Muscle of leg (tissue), 11 donors: ENCODE measurements around the gene RPL6. TPM values are rescaled to one million over a fixed set of nuclear protein-coding genes. Genes with fewer than 3 reads are reported as not detected.
"Not testable (repeated sequence)": the region's sequence is repeated elsewhere in the genome, so short reads cannot be mapped to it uniquely, and the experiment has no call there.

ENCODE experiments used
- DNase-seq: peaks from one replicate; pipeline ENCODE4 v3.0.0; 2013
- H3K27ac ChIP-seq: one replicate; pipeline ENCODE4 v1.5.1; 2013; ENCODE audit warnings: mild to moderate bottlenecking, low read length, control low read depth
- H3K27me3 ChIP-seq: one replicate; pipeline ENCODE4 v1.6.1; 2013; ENCODE audit warnings: low read length; ENCODE audit not compliant: control insufficient read depth, insufficient read depth
- H3K36me3 ChIP-seq: one replicate; pipeline ENCODE4 v1.6.1; 2013; ENCODE audit warnings: low read length; ENCODE audit not compliant: control insufficient read depth, insufficient read depth
- H3K4me1 ChIP-seq: one replicate; pipeline ENCODE4 v1.6.1; 2013; ENCODE audit warnings: low read length; ENCODE audit not compliant: control insufficient read depth, insufficient read depth
- H3K4me3 ChIP-seq: one replicate; pipeline ENCODE4 v1.5.1; 2013; ENCODE audit warnings: low read length, control low read depth
- H3K9me3 ChIP-seq: replicated peaks from 2 replicates; pipeline ENCODE4 v1.6.1; 2013; ENCODE audit warnings: low read depth, low read length; ENCODE audit not compliant: control insufficient read depth
- WGBS: methylation state at CpG from one replicate; pipeline ENCODE4 v1.1.5; 2013; ENCODE audit warnings: missing lambda C conversion rate; ENCODE audit not compliant: insufficient coverage; 5-methylcytosine and 5-hydroxymethylcytosine counted together
- polyA plus RNA-seq, 8 donors: library from polyadenylated mRNA; unstranded; fragments of 120-200 nt; gene quantifications; one replicate each; pipeline versions ENCODE4 v1.2.1 to v1.2.3, GENCODE V29; 2013; ENCODE audit warnings: inconsistent platforms in 1 of 8, low replicate concordance in 1 of 8; ENCODE audit not compliant: insufficient read length in 8 of 8, insufficient read depth in 1 of 8
- total RNA-seq: library from RNA; stranded (reverse); fragments of 120-200 nt; gene quantifications from one replicate; pipeline ENCODE4 v1.2.4, GENCODE V29; 2013

RPL6 gene
- total and polyA plus RNA-seq, 9 donors: 3,031 to 3,656 (median 3,310) TPM

DNA sequence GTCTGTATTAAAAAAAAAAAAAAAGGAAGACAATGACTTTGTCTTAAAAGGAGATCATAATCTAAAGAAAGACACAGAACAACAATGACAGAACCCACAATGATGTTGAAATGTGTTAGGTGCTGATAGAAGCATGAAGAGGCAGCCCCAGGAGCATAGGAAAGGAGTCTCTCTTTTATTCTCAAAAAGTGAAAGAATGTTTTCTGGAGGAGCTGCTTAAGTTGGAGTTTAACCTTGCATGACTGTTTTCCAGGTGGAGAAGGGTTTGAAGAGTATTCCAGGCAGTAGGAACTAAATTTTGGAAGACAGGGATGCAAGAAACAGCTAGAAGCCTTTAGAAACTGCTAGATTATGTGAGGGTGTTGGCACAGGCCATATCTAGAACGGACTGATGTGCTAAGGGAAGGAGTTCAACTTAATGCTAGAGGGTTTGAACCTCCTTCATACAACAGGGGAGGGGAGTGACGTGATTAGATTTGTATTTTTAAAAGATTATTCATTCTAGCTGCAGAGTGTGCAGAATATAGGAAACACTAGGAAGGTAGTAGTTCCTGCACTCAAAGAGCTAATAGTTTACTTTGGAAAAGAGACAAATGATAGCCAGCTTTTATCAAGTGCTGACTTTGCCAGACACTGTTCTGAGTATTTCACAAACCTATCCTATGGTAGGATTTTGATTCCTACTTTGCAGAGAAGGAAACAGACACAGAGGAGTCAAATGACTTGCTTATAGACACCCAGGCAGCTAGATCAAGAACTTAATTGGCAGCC lies 4.6 kb upstream of the RPL6 start:
- no peak for DNase-seq
- Histone ChIP-seq H3K27me3 (no peaks in the 10 kb centered on the region), H3K27ac (no peak overlapping the region), H3K4me3 (no peak overlapping the region), H3K36me3 (no peaks in the 10 kb centered on the region), H3K9me3 (no peaks in the 10 kb centered on the region), H3K4me1 (peaks cover 6% of the 10 kb centered on the region)
- no CpG with 5 or more reads among the region's 2 CpGs for WGBS

DNA sequence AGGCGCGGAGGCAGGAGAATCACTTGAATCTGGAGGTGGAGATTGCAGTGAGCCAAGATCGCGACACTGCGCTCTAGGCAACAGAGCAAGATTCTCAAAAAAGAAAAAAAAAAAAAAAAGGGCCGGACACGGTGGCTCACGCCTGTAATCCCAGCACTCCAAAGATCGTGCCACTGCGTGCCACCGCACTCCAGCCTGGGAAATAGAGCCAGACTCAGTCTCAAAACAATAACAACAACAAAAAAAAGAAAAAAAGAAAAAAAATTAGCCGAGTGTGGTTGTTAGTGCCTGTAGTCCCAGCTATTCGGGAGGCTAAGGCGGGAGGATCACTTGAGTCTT lies 470 bp upstream of the RPL6 start:
- 100% methylated on average over 3 of the region's 14 CpGs for WGBS
- Histone ChIP-seq H3K27me3 (no peaks in the 10 kb centered on the region), H3K4me3 (no peak overlapping the region), H3K27ac (no peak overlapping the region), H3K9me3 (no peaks in the 10 kb centered on the region), H3K36me3 (peaks cover 29% of the 10 kb centered on the region), H3K4me1 (no peaks in the 10 kb centered on the region)
- DNase-seq: no peak

- peak overlapping the region; percentile 96 for H3K27ac ChIP-seq
- WGBS: 17% methylated on average over 1 of the region's 5 CpGs
These were observed 784 bp downstream of the RPL6 start for GRCh38 chr12:112408621-112409020.

GRCh38 chr12:112407683-112408082 lies 1.7 kb downstream of the RPL6 start:
- H3K36me3 ChIP-seq: peaks cover 38% of the 10 kb centered on the region
- not testable (repeated sequence) for DNase-seq, H3K9me3 ChIP-seq, H3K4me1 ChIP-seq, H3K27me3 ChIP-seq, H3K4me3 ChIP-seq, H3K27ac ChIP-seq
- WGBS: 100% methylated on average over 2 of the region's 6 CpGs

More at GRCh38 chr12:112408621-112409020, 784 bp downstream of the RPL6 start:
- DNase-seq: no peak
- H3K4me3 ChIP-seq: peak overlapping the region; percentile 98
- H3K36me3 ChIP-seq: peaks cover 38% of the 10 kb centered on the region
- no peaks in the 10 kb centered on the region for H3K9me3 ChIP-seq
- H3K27me3 ChIP-seq: no peaks in the 10 kb centered on the region
- H3K4me1 ChIP-seq: no peaks in the 10 kb centered on the region

- Histone ChIP-seq H3K4me1 (no peaks in the 10 kb centered on the region), H3K27me3 (no peaks in the 10 kb centered on the region), H3K4me3 (no peak overlapping the region), H3K27ac (no peak overlapping the region), H3K9me3 (no peaks in the 10 kb centered on the region), H3K36me3 (peaks cover 38% of the 10 kb centered on the region)
- no peak for DNase-seq
- 100% methylated on average over 3 of the region's 11 CpGs for WGBS
These were observed 2.6 kb downstream of the RPL6 start for GRCh38 chr12:112406519-112407488.

GRCh38 chr12:112401903-112402498 lies 7.4 kb downstream of the RPL6 start:
- Histone ChIP-seq H3K4me3 (no peak overlapping the region), H3K27ac (no peak overlapping the region), H3K4me1 (no peaks in the 10 kb centered on the region), H3K36me3 (peaks cover 27% of the 10 kb centered on the region), H3K27me3 (no peaks in the 10 kb centered on the region), H3K9me3 (no peaks in the 10 kb centered on the region)
- no peak for DNase-seq
- no CpG with 5 or more reads among the region's 5 CpGs for WGBS

DNA sequence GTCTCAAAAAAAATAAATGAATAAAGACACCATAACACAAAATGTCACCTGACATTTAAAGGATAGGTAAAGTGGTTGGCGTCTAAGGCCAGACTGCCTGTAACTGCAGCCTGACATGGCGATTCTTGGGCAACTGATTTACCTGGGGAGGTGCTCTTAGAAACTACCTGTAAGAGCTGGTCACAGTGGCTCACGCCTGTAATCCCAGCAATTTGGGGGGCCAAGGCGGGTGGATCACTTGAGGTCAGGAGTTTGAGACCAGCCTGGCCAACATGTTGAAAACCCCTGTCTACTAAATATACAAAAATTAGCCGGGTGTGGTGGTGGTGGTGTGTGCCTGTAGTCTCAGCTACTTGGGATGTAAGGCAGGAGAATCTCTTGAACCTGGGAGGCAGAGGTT lies 8.4 kb downstream of the RPL6 start:
- Histone ChIP-seq H3K27me3 (no peaks in the 10 kb centered on the region), H3K4me3 (no peak overlapping the region), H3K4me1 (no peaks in the 10 kb centered on the region), H3K9me3 (no peaks in the 10 kb centered on the region), H3K36me3 (peaks cover 17% of the 10 kb centered on the region), H3K27ac (no peak overlapping the region)
- no peak for DNase-seq
- WGBS: 96% methylated on average over 2 of the region's 5 CpGs

GRCh38 chr12:112393328-112393727 lies 16.1 kb downstream of the RPL6 start:
- no CpG with 5 or more reads among the region's 1 CpG for WGBS
- Histone ChIP-seq H3K4me1 (no peaks in the 10 kb centered on the region), H3K4me3 (no peak overlapping the region), H3K27me3 (no peaks in the 10 kb centered on the region), H3K27ac (no peak overlapping the region), H3K36me3 (no peaks in the 10 kb centered on the region), H3K9me3 (no peaks in the 10 kb centered on the region)
- no peak for DNase-seq

DNA sequence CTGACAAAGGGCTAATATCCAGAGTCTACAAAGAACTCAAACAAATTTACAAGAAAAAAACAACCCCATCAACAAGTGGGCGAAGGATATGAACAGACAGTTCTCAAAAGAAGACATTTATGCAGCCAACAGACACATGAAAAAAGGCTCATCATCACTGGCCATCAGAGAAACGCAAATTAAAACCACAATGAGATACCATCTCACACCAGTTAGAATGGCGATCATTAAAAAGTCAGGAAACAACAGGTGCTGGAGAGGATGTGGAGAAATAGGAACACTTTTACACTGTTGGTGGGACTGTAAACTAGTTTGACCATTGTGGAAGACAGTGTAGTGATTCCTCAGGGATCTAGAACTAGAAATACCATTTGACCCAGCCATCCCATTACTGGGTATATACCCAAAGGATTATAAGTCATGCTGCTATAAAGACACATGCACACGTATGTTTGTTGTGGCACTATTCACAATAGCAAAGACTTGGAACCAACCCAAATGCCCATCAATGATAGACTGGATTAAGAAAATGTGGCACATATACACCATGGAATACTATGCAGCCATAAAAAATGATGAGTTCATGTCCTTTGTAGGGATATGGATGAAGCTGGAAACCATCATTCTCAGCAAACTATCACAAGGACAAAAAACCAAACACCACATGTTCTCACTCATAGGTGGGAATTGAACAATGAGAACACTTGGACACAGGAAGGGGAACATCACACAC lies 19.3 kb downstream of the RPL6 start:
- not testable (repeated sequence) for H3K27ac ChIP-seq, H3K4me3 ChIP-seq, H3K9me3 ChIP-seq, H3K4me1 ChIP-seq, DNase-seq, H3K27me3 ChIP-seq, H3K36me3 ChIP-seq
- WGBS: no CpG with 5 or more reads among the region's 4 CpGs
